ENCODE results near the gene VSIG10L2. TPM values are rescaled to one million over a fixed set of nuclear protein-coding genes. Genes with fewer than 3 reads are reported as not detected.
A peak's percentile ranks its signal among the peaks of the same experiment; 100 is the strongest.

VSIG10L2 gene
- total RNA-seq, 1 experiment from 2014 or later = not detected

DNA sequence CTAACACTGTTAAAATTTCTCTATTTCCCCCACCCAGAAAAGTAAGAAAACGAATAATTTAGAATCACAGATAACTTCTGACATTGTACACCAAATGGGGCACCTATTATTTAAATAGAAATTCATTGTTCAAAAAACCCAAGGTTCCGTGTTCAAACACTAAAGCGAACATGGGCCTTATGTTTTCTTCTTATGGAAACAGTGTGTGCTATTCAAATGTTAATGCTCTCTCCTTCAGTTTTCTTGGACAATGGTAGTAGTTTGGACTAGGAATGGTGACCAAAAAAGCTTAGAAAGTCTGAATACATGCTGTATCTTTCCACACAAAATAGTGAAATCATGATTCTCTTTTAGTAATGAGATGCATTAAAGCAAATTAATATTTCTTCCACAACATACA lies 33.7 kb downstream of the VSIG10L2 start:
- no peak overlapping the region for H3K4ac ChIP-seq (ENCODE audit: low read depth, low read length)
- no peak overlapping the region for H3K4me2 ChIP-seq (ENCODE audit: insufficient read depth, insufficient read length, low read length)
- no peak overlapping the region for H3K27ac ChIP-seq (ENCODE audit: insufficient read length, low read depth, low read length)
- no peak overlapping the region for H3K23ac ChIP-seq (ENCODE audit: insufficient read length, low read depth, low read length)
- H4K91ac ChIP-seq (ENCODE audit: insufficient read length, low read depth, low read length) = no peak overlapping the region
- no peak overlapping the region for H2BK15ac ChIP-seq (ENCODE audit: low read depth, low read length)
- Mint-ChIP-seq H3K4me1 (peaks cover 20 to 25% of the 10 kb centered on the region in 2 experiments), H3K36me3 (ENCODE audit: insufficient read depth in 1 of 3, low read depth in 3 of 3) (peaks cover 0 to 12% (median 4%) of the 10 kb centered on the region in 3 experiments; a peak in 5 of 7 replicates), H3K4me3 (no peak overlapping the region), H3K27me3 (ENCODE audit: low read depth) (no peaks in the 10 kb centered on the region), H3K27ac (peak overlapping the region in 1 of 3 experiments; percentile 38; a peak in 1 of 7 replicates), H3K9me3 (no peaks in the 10 kb centered on the region)
- H3K4me1 ChIP-seq (ENCODE audit: insufficient read depth, low read length) = peaks cover 4% of the 10 kb centered on the region; the same call in 1 of the 2 replicates
- no peak overlapping the region for H3K9ac ChIP-seq (ENCODE audit: extremely low read depth, insufficient read length, low read length)
- H4K20me1 ChIP-seq (ENCODE audit: control insufficient read depth, insufficient read depth, insufficient read length) = no peaks in the 10 kb centered on the region
- H2AK5ac ChIP-seq (ENCODE audit: insufficient read length, low read length) = no peak overlapping the region
- no CpG with 5 or more reads among the region's 3 CpGs for WGBS (ENCODE audit: extremely low coverage, insufficient read length, low lambda C conversion rate)
- no peak overlapping the region for H3K18ac ChIP-seq (ENCODE audit: insufficient read length, low read depth, low read length)
- no peak overlapping the region for H3T11ph ChIP-seq (ENCODE audit: low read length)
- no peak overlapping the region for H2AFZ ChIP-seq (ENCODE audit: low read length)
- no peaks in the 10 kb centered on the region for H3K79me2 ChIP-seq (ENCODE audit: insufficient read depth, low read length)
- DNase-seq = no peak
- no peak overlapping the region for H2BK20ac ChIP-seq (ENCODE audit: low read depth, low read length, poor library complexity, severe bottlenecking)
- no peak overlapping the region for H4K8ac ChIP-seq (replicated peaks; ENCODE audit: insufficient read length, low read depth, low read length)
- no peak overlapping the region for H3K14ac ChIP-seq (ENCODE audit: insufficient read depth, low read length)
- H4K5ac ChIP-seq (ENCODE audit: insufficient read length, low read depth, low read length) = no peak overlapping the region
- H2BK12ac ChIP-seq (ENCODE audit: insufficient read length, low read depth, low read length) = no peak overlapping the region
- no peak overlapping the region for H3K56ac ChIP-seq (ENCODE audit: insufficient read length, low read depth, low read length)
- no peak overlapping the region for H2BK5ac ChIP-seq (ENCODE audit: insufficient read length, low read length)
- H3K23me2 ChIP-seq (ENCODE audit: insufficient read length, low read depth, low read length, poor library complexity, severe bottlenecking) = no peaks in the 10 kb centered on the region
- no peaks in the 10 kb centered on the region for H3K27me3 ChIP-seq (ENCODE audit: insufficient read depth, low read length)
- TF ChIP-seq, protein P1, sequence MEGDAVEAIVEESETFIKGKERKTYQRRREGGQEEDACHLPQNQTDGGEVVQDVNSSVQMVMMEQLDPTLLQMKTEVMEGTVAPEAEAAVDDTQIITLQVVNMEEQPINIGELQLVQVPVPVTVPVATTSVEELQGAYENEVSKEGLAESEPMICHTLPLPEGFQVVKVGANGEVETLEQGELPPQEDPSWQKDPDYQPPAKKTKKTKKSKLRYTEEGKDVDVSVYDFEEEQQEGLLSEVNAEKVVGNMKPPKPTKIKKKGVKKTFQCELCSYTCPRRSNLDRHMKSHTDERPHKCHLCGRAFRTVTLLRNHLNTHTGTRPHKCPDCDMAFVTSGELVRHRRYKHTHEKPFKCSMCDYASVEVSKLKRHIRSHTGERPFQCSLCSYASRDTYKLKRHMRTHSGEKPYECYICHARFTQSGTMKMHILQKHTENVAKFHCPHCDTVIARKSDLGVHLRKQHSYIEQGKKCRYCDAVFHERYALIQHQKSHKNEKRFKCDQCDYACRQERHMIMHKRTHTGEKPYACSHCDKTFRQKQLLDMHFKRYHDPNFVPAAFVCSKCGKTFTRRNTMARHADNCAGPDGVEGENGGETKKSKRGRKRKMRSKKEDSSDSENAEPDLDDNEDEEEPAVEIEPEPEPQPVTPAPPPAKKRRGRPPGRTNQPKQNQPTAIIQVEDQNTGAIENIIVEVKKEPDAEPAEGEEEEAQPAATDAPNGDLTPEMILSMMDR (conservative IDR thresholded peaks at IDR 0.05) = no peak
- H3K9me3 ChIP-seq (ENCODE audit: control insufficient read depth, low read depth, low read length) = no peaks in the 10 kb centered on the region
- H3K79me1 ChIP-seq (ENCODE audit: insufficient read depth, low read depth, low read length, poor library complexity, severe bottlenecking) = no peaks in the 10 kb centered on the region
- no peak overlapping the region for H2BK120ac ChIP-seq (ENCODE audit: low read depth, low read length, poor library complexity, severe bottlenecking)

All from H9 (cell line).